HEK293 (cell line): ENCODE data around the gene EPN1.

ENCODE experiments used
- CTCF ChIA-PET: fragments of 350-600 bp; formaldehyde crosslinking; extraction: SDS; loops from one replicate; lab custom pipeline; 2021; ENCODE audit warnings: antibody characterized with exemption; lab: Yijun Ruan, JAX
- POLR2A ChIA-PET: fragments of 300-600 bp; formaldehyde crosslinking; extraction: SDS; loops from one replicate; lab custom pipeline; 2020; ENCODE audit warnings: antibody characterized with exemption, inconsistent platforms; lab: Yijun Ruan, JAX
- H3K27ac ChIP-seq: fragments of 200-500 bp; sonication (Bioruptor generic); 2 replicates; pipeline ENCODE4 v1.5.1; 2014; ENCODE audit warnings: low read depth, low read length, control low read depth, inconsistent platforms; ENCODE audit errors: extremely low read depth
- H3K36me3 ChIP-seq, 2 experiments: fragments of 200-500 bp in 1 of 2; sonication (Bioruptor generic) in 1 of 2; 1 replicate in 1 of 2; 2 replicates in 1 of 2; pipeline ENCODE4 v1.5.1; 2014 to 2017; ENCODE audit warnings: inconsistent platforms in 2 of 2, low read length in 2 of 2; ENCODE audit not compliant: control insufficient read depth in 2 of 2, insufficient read depth in 1 of 2
- H3K4me1 ChIP-seq: fragments of 200-500 bp; sonication (Bioruptor generic); 2 replicates; pipeline ENCODE4 v1.5.1; 2014; ENCODE audit warnings: mild to moderate bottlenecking, low read length, inconsistent platforms; ENCODE audit not compliant: control insufficient read depth, insufficient read depth
- H3K4me3 ChIP-seq: 2 replicates; pipeline ENCODE4 v1.5.1; 2011; ENCODE audit warnings: low read depth, mild to moderate bottlenecking, control low read depth, low read length, moderate library complexity
- H3K9me3 ChIP-seq: fragments of 200-500 bp; sonication (Bioruptor generic); 2 replicates; pipeline ENCODE4 v1.5.1; 2014; ENCODE audit warnings: low read depth, low read length, inconsistent platforms; ENCODE audit not compliant: control insufficient read depth, insufficient read depth
- EGR2 ChIP-seq: fragments of 450-650 bp; formaldehyde crosslinking; IDR thresholded peaks from 2 replicates; pipeline ENCODE4 v1.5.1; 2016; ENCODE audit warnings: low read depth, missing biosample characterization, missing genetic modification characterization
- GLIS2 ChIP-seq: fragments of 450-650 bp; formaldehyde crosslinking; IDR thresholded peaks from 2 replicates; pipeline ENCODE4 v1.5.1; 2016; ENCODE audit warnings: missing biosample characterization, missing genetic modification characterization
- HIC1 ChIP-seq: fragments of 450-650 bp; formaldehyde crosslinking; IDR thresholded peaks from 2 replicates; pipeline ENCODE4 v1.5.1; 2016; ENCODE audit warnings: missing biosample characterization, missing genetic modification characterization
- RBAK ChIP-seq: fragments of 450-650 bp; formaldehyde crosslinking; IDR thresholded peaks from 2 replicates; pipeline ENCODE4 v1.5.1; 2016; ENCODE audit warnings: missing biosample characterization, missing genetic modification characterization
- ZBTB20 ChIP-seq: fragments of 450-650 bp; formaldehyde crosslinking; IDR thresholded peaks from 2 replicates; pipeline ENCODE4 v1.5.1; 2016; ENCODE audit warnings: missing biosample characterization, missing genetic modification characterization
- ZNF518A ChIP-seq: fragments of 450-650 bp; formaldehyde crosslinking; conservative IDR thresholded peaks from 2 replicates; pipeline ENCODE4 v1.5.1; 2016; ENCODE audit warnings: low read depth, missing biosample characterization, missing genetic modification characterization
- ZNF76 ChIP-seq: fragments of 450-650 bp; formaldehyde crosslinking; IDR thresholded peaks from 2 replicates; pipeline ENCODE4; 2016; ENCODE audit warnings: low read depth, missing biosample characterization, missing genetic modification characterization, borderline replicate concordance
- ZNF830 ChIP-seq: fragments of 450-650 bp; IDR thresholded peaks from 2 replicates; pipeline ENCODE4 v1.5.0; 2018; ENCODE audit warnings: missing biosample characterization, missing genetic modification characterization, low read depth, mild to moderate bottlenecking, moderate library complexity
- ZSCAN4 ChIP-seq: fragments of 450-650 bp; formaldehyde crosslinking; IDR thresholded peaks from 2 replicates; pipeline ENCODE4 v1.5.1; 2017; ENCODE audit warnings: missing biosample characterization, missing genetic modification characterization
- TF ChIP-seq, protein P1 (sequence below): fragments of 450-650 bp; formaldehyde crosslinking; IDR thresholded peaks from 2 replicates; pipeline ENCODE4 v1.5.1; 2016; ENCODE audit warnings: missing biosample characterization, missing genetic modification characterization
- TF ChIP-seq, protein P2 (sequence below): fragments of 450-650 bp; formaldehyde crosslinking; IDR thresholded peaks from 2 replicates; pipeline ENCODE4 v1.5.1; 2017; ENCODE audit warnings: missing biosample characterization, missing genetic modification characterization

Gene EPN1

DNA sequence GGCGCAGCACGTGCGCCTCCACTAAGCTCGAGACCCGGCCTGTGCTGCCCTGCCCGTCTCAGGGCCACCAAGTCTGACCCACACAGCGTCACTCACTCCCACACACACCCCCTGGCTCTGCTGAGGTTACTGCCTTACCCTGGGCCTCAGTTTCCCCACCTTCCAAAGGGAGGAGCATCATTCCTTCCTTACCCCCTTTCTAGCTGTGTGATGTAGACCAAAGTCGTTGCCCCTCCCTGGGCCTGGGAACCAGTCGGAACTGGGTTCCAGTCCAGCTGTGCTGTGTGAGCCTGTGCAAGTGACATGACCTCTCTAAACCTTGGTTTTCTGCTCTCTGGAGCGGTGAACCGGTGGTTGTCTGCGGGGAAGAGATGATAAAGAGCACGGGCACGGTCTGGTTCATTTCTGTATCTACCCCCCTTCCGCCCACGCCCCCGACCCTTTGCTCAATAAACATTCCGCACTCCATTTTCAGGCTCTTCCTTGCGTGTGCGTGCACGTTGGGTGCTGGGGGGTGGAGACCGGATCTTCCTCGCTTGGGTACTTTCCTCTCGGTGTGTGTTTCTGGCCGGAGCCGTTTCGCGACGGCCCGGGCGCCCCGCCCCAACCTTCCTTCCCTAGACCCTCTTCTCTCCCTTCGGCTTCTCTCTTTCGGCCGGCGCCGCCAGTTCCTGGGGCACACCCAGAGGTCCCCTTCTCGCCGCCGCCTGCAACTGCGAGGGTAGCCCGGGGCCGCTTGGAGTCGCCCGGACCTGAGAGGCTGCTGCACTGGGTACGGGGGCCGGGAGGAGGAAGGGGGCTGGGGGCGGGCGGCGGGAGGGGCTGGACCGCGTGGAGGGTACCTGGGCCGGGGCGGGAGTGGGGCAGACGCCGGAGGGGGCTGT lies 31.8 kb upstream of the EPN1 start, which contains the start of gene ZNF581 (continued):
- TF ChIP-seq ZNF518A (tag by site-specific recombination) (peak; percentile 48; the same call in 1 of the 2 replicates), ZNF76 (tag by site-specific recombination) (peak; percentile 92), ZBTB20 (tag by site-specific recombination) (peak; percentile 77), GLIS2 (tag by site-specific recombination) (peak; percentile 38; the same call in 1 of the 2 replicates), ZNF830 (tag by site-specific recombination) (no peak), HIC1 (tag by site-specific recombination) (peak; percentile 62; the same call in 1 of the 2 replicates), ZSCAN4 (tag by site-specific recombination) (peak; percentile 46; the same call in 1 of the 2 replicates)
- TF ChIP-seq, protein P1, sequence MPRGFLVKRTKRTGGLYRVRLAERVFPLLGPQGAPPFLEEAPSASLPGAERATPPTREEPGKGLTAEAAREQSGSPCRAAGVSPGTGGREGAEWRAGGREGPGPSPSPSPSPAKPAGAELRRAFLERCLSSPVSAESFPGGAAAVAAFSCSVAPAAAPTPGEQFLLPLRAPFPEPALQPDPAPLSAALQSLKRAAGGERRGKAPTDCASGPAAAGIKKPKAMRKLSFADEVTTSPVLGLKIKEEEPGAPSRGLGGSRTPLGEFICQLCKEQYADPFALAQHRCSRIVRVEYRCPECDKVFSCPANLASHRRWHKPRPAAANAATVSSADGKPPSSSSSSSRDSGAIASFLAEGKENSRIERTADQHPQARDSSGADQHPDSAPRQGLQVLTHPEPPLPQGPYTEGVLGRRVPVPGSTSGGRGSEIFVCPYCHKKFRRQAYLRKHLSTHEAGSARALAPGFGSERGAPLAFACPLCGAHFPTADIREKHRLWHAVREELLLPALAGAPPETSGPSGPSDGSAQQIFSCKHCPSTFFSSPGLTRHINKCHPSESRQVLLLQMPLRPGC (tag by site-specific recombination): peak; percentile 49; the same call in 1 of the 2 replicates

DNA sequence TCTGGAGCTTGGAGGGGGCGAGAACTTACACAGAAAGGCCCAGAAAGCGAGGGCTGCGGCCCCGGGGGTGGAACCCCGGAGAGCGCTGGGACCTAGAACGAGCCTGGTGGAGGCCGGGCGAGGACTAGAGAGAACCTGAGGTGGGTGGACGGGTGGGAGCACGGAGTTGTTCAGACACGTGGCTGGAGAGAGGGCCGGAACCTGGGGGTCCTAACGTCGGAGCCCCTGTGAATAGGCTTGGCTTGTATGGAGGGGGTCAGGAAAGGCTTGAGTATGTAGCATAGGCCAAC lies 31.2 kb upstream of the EPN1 start:
- Histone ChIP-seq H3K4me3 (peak overlapping the region; percentile 61), H3K4me1 (peaks cover 27% of the 10 kb centered on the region), H3K9me3 (no peaks in the 10 kb centered on the region), H3K27ac (peak overlapping the region; percentile 83; the same call in 1 of the 2 replicates), H3K36me3 (peaks cover 12 to 17% of the 10 kb centered on the region in 2 experiments; a peak in 2 of 3 replicates)
- TF ChIP-seq RBAK (tag by site-specific recombination) (no peak), EGR2 (peak; percentile 34; the same call in 1 of the 2 replicates)
- TF ChIP-seq, protein P2, sequence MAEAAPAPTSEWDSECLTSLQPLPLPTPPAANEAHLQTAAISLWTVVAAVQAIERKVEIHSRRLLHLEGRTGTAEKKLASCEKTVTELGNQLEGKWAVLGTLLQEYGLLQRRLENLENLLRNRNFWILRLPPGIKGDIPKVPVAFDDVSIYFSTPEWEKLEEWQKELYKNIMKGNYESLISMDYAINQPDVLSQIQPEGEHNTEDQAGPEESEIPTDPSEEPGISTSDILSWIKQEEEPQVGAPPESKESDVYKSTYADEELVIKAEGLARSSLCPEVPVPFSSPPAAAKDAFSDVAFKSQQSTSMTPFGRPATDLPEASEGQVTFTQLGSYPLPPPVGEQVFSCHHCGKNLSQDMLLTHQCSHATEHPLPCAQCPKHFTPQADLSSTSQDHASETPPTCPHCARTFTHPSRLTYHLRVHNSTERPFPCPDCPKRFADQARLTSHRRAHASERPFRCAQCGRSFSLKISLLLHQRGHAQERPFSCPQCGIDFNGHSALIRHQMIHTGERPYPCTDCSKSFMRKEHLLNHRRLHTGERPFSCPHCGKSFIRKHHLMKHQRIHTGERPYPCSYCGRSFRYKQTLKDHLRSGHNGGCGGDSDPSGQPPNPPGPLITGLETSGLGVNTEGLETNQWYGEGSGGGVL (tag by site-specific recombination): peak; percentile 88
- ChIA-PET POLR2A (interaction anchor here (0.5 to 2.2 kb wide), 6 partner anchors 10 to 182 kb away, joined by 3 to 36 read pairs (median 4); partner anchors contain the start of gene U2AF2), CTCF (interaction anchor here (1.2 kb wide), 1 partner anchor 11 kb away, joined by 5 read pairs; no protein-coding TSS in a partner anchor)
